ENCODE data around the gene HYOU1.
"Not testable (repeated sequence)": the region's sequence is repeated elsewhere in the genome, so short reads cannot be mapped to it uniquely, and the experiment has no call there.

The HYOU1 gene

GRCh38 chr11:119057000-119057769, at the start of gene HYOU1:
TSS of gene HYOU1 (minus strand) at chr11:119057205. CDS start at chr11:119056160, 1,045 bp downstream.
- DNase-seq (ENCODE audit: low read depth in 2 of 2): peak; percentile 97 to 99

- DNase-seq (ENCODE audit: low read depth in 2 of 2): no peak
Measured at GRCh38 chr11:119103793-119104192, 46.8 kb upstream of the HYOU1 start.

GRCh38 chr11:119103161-119103664, 46.2 kb upstream of the HYOU1 start:
- not testable (repeated sequence) for DNase-seq (ENCODE audit: low read depth in 2 of 2)

GRCh38 chr11:119101759-119102423, 44.9 kb upstream of the HYOU1 start, which contains the start of gene DPAGT1:
TSS of gene DPAGT1 (minus strand) at chr11:119101853. CDS start at chr11:119101655, 198 bp downstream.
- peak; percentile 80 to 83 for DNase-seq (ENCODE audit: low read depth in 2 of 2)

GRCh38 chr11:119100994-119101758, 44.2 kb upstream of the HYOU1 start:
- no peak for DNase-seq (ENCODE audit: low read depth in 2 of 2)

GRCh38 chr11:119100246-119100970, 43.4 kb upstream of the HYOU1 start:
- no peak for DNase-seq (ENCODE audit: low read depth in 2 of 2)

- DNase-seq (ENCODE audit: low read depth in 2 of 2): no peak
Measured at GRCh38 chr11:119099711-119100110, 42.7 kb upstream of the HYOU1 start.

- DNase-seq (ENCODE audit: low read depth in 2 of 2): peak; percentile 99 to 100
Measured at GRCh38 chr11:119095066-119095880, 38.3 kb upstream of the HYOU1 start.

GRCh38 chr11:119094816-119095065, 37.7 kb upstream of the HYOU1 start:
- no peak for DNase-seq (ENCODE audit: low read depth in 2 of 2)

- DNase-seq (ENCODE audit: low read depth in 2 of 2): peak in 1 of 2 donors; percentile 26
Measured at GRCh38 chr11:119093942-119094815, 37.2 kb upstream of the HYOU1 start.

- DNase-seq (ENCODE audit: low read depth in 2 of 2): no peak
Measured at GRCh38 chr11:119092880-119093842, 36.2 kb upstream of the HYOU1 start.

GRCh38 chr11:119091966-119092879, 35.2 kb upstream of the HYOU1 start:
- no peak for DNase-seq (ENCODE audit: low read depth in 2 of 2)

GRCh38 chr11:119091178-119091577, 34.2 kb upstream of the HYOU1 start:
- no peak for DNase-seq (ENCODE audit: low read depth in 2 of 2)

GRCh38 chr11:119089319-119089718, 32.3 kb upstream of the HYOU1 start:
- no peak for DNase-seq (ENCODE audit: low read depth in 2 of 2)

- no peak for DNase-seq (ENCODE audit: low read depth in 2 of 2)
Measured at GRCh38 chr11:119088406-119088805, 31.4 kb upstream of the HYOU1 start.

- no peak for DNase-seq (ENCODE audit: low read depth in 2 of 2)
Measured at GRCh38 chr11:119087747-119088241, 30.8 kb upstream of the HYOU1 start.

GRCh38 chr11:119087123-119087522, 30.1 kb upstream of the HYOU1 start:
- DNase-seq (ENCODE audit: low read depth in 2 of 2): no peak

All from stimulated activated CD4-positive, alpha-beta T cell treated with anti-CD3 and anti-CD28 coated beads, Interleukin-15, amount 100 ng/mL, for 48 hours (primary cell).